Keratinocyte (primary cell): ENCODE results near the gene GAST.

ENCODE experiments used
- CTCF ChIP-seq, 3 experiments: IDR thresholded peaks in 1 of 3; conservative IDR thresholded peaks in 1 of 3; optimal IDR thresholded peaks in 1 of 3; 2 replicates in 2 of 3; 3 replicates in 1 of 3; pipeline versions ENCODE3 to v1.5.1; 2011; ENCODE audit warnings: low read length in 3 of 3, mild to moderate bottlenecking in 3 of 3, moderate library complexity in 2 of 3, control low read depth in 1 of 3, inconsistent platforms in 1 of 3; ENCODE audit not compliant: insufficient read depth in 2 of 3; ENCODE audit errors: extremely low read depth in 1 of 3
- EZH2 ChIP-seq: IDR thresholded peaks from one replicate; pipeline ENCODE4 v1.6.1; 2012; ENCODE audit warnings: inconsistent platforms, mild to moderate bottlenecking, low read length, moderate library complexity

GRCh38 chr17:41682631-41683030 lies 29.5 kb upstream of the GAST start:
- no peak for TF ChIP-seq CTCF (optimal IDR thresholded peaks at IDR 0.05 in 1 of 3, IDR thresholded peaks at IDR 0.05 in 1 of 3, conservative IDR thresholded peaks at IDR 0.05 in 1 of 3; ENCODE audit: extremely low read depth in 1 of 3, insufficient read depth in 2 of 3, low read length in 3 of 3)
- no peak for TF ChIP-seq EZH2
